Mucosa of descending colon (tissue), 3 donors: ENCODE measurements around the gene CZIB. TPM values are rescaled to one million over a fixed set of nuclear protein-coding genes. Genes with fewer than 3 reads are reported as not detected.
"Not testable (repeated sequence)": the region's sequence is repeated elsewhere in the genome, so short reads cannot be mapped to it uniquely, and the experiment has no call there.

Experiments
- ATAC-seq: fragments of 200-7000 bp; cut with Tn5 transposase; one replicate; pipeline ENCODE4 v1.9.1; 2020; ENCODE audit warnings: mild to moderate bottlenecking, moderate library complexity
- DNase-seq, 3 donors: peaks; one replicate each; pipeline ENCODE4 v3.0.0-alpha.2; 2020
- H3K36me3 ChIP-seq: fragments of 200-600 bp; one replicate; pipeline ENCODE4 v1.8.0; 2021; ENCODE audit warnings: low read depth, mild to moderate bottlenecking
- H3K4me1 ChIP-seq: fragments of 200-600 bp; one replicate; pipeline ENCODE4 v1.8.0; 2021; ENCODE audit warnings: low read depth, mild to moderate bottlenecking
- H3K4me3 ChIP-seq: fragments of 200-600 bp; one replicate; pipeline ENCODE4 v1.8.0; 2021; ENCODE audit warnings: mild to moderate bottlenecking
- H3K9me3 ChIP-seq: fragments of 200-600 bp; one replicate; pipeline ENCODE4 v1.8.0; 2021; ENCODE audit warnings: mild to moderate bottlenecking
- intact Hi-C, 2 donors: fragments of 100-400 bp; cut with DNase I in 1 of 2; cut with micrococcal nuclease in 1 of 2; formaldehyde crosslinking; loops; one replicate each; pipeline versions ENCODE4 v1.11.0 to v1.11.1; 2022; cut with DNase I, micrococcal nuclease
- total RNA-seq, 3 donors: library from RNA; stranded (reverse); fragmentation: NEBNext Ultra II Directional in 2 of 3; extraction: Animal tissue kit (Norgen Biotek cat#: 25700) in 2 of 3; gene quantifications; one replicate each; pipeline versions ENCODE4 v1.2.1 to v1.2.4, GENCODE V29; 2021 to 2023
- TF ChIP-seq, protein P1 (sequence below): fragments of 200-600 bp; IDR thresholded peaks from one replicate; pipeline ENCODE4 v1.8.0; 2022; ENCODE audit warnings: antibody characterized with exemption, mild to moderate bottlenecking
- donor health status: DM: no; HTN: no; CAD: no; lungs with moderate emphysema.
- donor health status: DM: no; HTN: no; CAD: no.
- donor health status: DM: no; HTN: yes; CAD: no.

Gene CZIB
- total RNA-seq, 3 donors from 2014 or later: 38.1 to 65.7 (median 40.6) TPM

DNA sequence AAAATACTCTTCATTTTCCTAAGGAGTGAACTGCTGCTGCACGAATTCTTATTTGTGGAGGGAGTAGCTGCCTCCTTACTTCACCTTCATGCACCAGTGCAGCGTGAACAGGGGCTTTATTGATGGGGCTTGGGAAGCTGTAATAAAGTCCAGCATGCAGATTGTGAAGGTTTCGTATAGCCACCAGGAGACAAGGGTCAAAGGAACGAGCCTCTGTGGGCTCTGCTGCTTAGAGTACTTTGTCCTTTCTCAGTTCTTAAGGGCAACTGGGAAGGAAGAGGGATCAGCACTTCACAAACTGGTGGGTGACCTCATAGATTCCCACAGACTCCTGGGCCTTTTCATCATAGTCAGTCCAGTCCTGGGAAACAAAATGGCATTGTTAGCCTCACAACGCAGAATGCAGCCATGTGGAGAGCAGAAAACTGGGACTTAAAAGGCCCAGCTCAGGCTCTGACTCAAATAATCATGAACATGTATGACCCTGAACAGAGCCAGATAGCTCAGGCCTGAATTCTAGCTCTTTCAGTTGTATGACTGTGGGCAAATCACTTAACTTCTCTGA is 6.0 kb downstream of the CZIB start:
- no peaks in the 10 kb centered on the region for H3K9me3 ChIP-seq
- TF ChIP-seq, protein P1, sequence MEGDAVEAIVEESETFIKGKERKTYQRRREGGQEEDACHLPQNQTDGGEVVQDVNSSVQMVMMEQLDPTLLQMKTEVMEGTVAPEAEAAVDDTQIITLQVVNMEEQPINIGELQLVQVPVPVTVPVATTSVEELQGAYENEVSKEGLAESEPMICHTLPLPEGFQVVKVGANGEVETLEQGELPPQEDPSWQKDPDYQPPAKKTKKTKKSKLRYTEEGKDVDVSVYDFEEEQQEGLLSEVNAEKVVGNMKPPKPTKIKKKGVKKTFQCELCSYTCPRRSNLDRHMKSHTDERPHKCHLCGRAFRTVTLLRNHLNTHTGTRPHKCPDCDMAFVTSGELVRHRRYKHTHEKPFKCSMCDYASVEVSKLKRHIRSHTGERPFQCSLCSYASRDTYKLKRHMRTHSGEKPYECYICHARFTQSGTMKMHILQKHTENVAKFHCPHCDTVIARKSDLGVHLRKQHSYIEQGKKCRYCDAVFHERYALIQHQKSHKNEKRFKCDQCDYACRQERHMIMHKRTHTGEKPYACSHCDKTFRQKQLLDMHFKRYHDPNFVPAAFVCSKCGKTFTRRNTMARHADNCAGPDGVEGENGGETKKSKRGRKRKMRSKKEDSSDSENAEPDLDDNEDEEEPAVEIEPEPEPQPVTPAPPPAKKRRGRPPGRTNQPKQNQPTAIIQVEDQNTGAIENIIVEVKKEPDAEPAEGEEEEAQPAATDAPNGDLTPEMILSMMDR: no peak
- H3K36me3 ChIP-seq: peaks cover 12% of the 10 kb centered on the region
- ATAC-seq (no peak), DNase-seq (no peak)
- intact Hi-C loops: no loop called here
- peaks cover 3% of the 10 kb centered on the region for H3K4me1 ChIP-seq
- H3K4me3 ChIP-seq: no peak overlapping the region

DNA sequence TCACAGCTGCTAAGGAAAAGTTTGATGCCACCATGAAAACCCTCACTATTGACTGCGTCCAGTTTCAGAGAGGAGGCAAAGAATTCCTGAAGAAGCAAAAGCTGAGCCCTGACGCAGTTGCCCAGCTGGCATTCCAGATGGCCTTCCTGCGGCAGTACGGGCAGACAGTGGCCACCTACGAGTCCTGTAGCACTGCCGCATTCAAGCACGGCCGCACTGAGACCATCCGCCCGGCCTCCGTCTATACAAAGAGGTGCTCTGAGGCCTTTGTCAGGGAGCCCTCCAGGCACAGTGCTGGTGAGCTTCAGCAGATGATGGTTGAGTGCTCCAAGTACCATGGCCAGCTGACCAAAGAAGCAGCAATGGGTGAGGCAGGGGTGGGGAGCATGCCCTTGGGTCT is 9.5 kb downstream of the CZIB start:
- H3K4me3 ChIP-seq: no peak overlapping the region
- H3K9me3 ChIP-seq: peaks cover 8% of the 10 kb centered on the region
- no peaks in the 10 kb centered on the region for H3K4me1 ChIP-seq
- peaks cover 16% of the 10 kb centered on the region for H3K36me3 ChIP-seq
- no peak for DNase-seq
- no peak for ATAC-seq
- TF ChIP-seq, protein P1: no peak
- intact Hi-C loops: no loop called here

GRCh38 chr1:53210352-53210751 is 10.1 kb downstream of the CZIB start:
- ATAC-seq: no peak
- Histone ChIP-seq H3K36me3 (peaks cover 16% of the 10 kb centered on the region), H3K4me1 (no peaks in the 10 kb centered on the region), H3K4me3 (no peak overlapping the region), H3K9me3 (peaks cover 14% of the 10 kb centered on the region)
- TF ChIP-seq, protein P1: no peak
- intact Hi-C loops: no loop called here
- no peak for DNase-seq

DNA sequence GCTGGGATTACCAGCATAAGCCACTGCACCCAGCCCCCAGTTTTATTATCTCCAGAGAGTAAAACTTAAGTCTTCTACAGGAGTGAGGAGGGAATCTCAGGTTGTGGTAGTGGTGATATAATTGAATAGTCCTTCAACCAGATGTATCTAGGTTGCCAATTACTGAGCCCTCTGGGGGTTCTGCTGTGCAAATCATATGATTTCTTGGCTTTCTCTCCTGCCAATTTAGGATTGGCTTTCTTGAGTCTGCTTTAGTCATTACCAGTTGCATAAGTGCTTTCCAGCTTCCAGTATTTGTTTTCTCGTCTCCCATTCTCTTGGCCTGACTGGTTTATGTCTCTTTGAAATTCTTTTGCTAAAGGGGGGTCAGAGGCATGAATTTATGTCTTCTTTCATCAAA is 12.7 kb downstream of the CZIB start:
- ATAC-seq: no peak
- no peak for DNase-seq
- Histone ChIP-seq H3K36me3 (peaks cover 23% of the 10 kb centered on the region), H3K4me3 (no peak overlapping the region), H3K4me1 (no peaks in the 10 kb centered on the region), H3K9me3 (peaks cover 17% of the 10 kb centered on the region)
- intact Hi-C loops: no loop called here
- TF ChIP-seq, protein P1: no peak

DNA sequence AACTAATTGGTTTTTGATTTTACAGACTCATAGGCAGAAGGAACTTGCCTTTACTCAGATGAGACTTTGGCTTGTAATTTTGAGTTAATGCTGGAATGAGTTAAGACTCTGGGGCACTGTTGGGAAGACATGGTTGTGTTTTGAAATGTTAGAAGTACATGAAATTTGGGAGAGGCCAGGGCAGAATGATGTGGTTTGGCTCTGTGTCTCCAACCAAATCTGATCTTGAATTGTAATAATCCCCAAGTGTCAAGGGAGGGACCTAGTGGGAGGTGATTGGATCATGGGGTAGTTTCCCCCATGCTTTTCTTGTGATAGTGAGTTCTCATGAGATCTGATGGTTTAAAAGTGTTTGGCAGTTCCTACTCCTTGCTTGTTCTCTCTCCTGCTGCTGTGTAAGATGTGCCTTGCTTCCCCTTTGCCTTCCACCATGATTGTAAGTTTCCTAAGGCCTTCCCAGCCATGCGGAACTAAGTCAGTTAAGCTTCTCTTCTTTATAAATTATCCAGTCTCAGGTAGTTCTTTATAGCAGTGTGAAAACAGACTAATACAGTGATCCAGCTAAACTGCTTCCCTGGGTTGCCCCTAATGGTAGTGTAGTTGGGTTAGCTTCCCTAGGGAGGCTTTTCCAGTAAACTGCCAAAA is 13.6 kb downstream of the CZIB start:
- DNase-seq: no peak
- Histone ChIP-seq H3K4me3 (no peak overlapping the region), H3K4me1 (no peaks in the 10 kb centered on the region), H3K36me3 (peaks cover 23% of the 10 kb centered on the region), H3K9me3 (peaks cover 17% of the 10 kb centered on the region)
- intact Hi-C loops: no loop called here
- ATAC-seq: no peak
- TF ChIP-seq, protein P1: no peak

- H3K4me1 ChIP-seq, H3K4me3 ChIP-seq, ATAC-seq, DNase-seq, intact Hi-C loops: not testable (repeated sequence)
- H3K36me3 ChIP-seq: peaks cover 23% of the 10 kb centered on the region
- peaks cover 17% of the 10 kb centered on the region for H3K9me3 ChIP-seq
Measured at GRCh38 chr1:53206083-53206685, 14.2 kb downstream of the CZIB start.

DNA sequence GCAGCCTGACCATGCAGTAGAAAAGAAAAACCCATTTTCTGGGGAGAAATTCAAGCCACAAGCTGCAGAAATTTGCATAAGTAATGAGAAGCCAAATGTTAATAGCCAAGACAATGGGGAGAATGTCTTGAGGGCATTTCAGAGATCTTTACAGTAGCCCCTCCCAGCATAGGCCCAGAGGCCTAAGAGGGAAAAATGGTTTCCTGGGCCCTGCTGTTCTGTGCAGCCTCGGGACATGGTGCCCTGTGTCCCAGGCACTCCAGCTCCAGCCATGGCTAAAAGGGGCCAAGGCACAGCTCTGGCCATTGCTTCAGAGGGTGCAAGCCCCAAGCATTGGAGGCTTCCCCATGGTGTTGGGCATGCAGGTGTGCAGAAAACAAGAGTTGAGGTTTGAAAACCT is 14.9 kb downstream of the CZIB start:
- ATAC-seq, DNase-seq, intact Hi-C loops, H3K4me1 ChIP-seq, H3K4me3 ChIP-seq: not testable (repeated sequence)
- Histone ChIP-seq H3K9me3 (peaks cover 17% of the 10 kb centered on the region), H3K36me3 (peaks cover 19% of the 10 kb centered on the region)
